ENCODE results near the gene TENM4.

The TENM4 gene

DNA sequence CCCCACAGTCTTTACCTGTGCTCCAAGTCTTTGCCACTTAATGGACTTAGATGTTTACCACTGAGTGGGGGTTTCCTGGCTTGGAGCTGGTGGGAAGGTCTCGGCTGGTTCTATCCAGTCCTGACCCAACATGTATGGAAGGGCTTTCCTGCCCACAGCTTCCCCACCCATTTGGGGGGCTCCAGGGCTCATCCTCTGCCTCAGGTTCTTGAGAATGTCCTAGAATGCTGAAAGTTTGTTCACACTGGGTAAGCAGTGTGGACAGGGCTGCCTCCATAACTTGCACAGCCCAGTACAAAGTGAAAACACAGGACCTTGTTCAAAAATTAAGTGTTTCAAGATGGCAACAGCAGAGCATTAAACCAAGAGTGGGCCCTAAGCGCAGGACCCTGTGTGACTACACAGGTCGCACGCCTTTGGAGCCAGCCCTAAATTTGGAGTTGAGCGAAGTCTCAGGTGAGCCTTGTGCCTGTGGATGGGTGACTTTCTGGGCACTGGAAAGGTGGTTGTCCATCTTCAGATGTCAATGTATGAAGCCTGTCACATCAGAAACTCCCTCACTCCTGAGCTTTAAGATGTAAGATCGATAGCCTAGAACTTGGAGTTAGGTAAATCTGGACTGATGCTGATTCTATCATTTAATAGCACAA is 793.4 kb downstream of the TENM4 start:
- Histone ChIP-seq H3K27ac (no peak overlapping the region), H3K4me3 (no peak overlapping the region), H3K27me3 (peaks cover 0 to 3% of the 10 kb centered on the region in 2 donors), H3K36me3 (no peaks in the 10 kb centered on the region), H3K9me3 (no peaks in the 10 kb centered on the region), H3K4me1 (no peaks in the 10 kb centered on the region)
- TF ChIP-seq, protein P1, sequence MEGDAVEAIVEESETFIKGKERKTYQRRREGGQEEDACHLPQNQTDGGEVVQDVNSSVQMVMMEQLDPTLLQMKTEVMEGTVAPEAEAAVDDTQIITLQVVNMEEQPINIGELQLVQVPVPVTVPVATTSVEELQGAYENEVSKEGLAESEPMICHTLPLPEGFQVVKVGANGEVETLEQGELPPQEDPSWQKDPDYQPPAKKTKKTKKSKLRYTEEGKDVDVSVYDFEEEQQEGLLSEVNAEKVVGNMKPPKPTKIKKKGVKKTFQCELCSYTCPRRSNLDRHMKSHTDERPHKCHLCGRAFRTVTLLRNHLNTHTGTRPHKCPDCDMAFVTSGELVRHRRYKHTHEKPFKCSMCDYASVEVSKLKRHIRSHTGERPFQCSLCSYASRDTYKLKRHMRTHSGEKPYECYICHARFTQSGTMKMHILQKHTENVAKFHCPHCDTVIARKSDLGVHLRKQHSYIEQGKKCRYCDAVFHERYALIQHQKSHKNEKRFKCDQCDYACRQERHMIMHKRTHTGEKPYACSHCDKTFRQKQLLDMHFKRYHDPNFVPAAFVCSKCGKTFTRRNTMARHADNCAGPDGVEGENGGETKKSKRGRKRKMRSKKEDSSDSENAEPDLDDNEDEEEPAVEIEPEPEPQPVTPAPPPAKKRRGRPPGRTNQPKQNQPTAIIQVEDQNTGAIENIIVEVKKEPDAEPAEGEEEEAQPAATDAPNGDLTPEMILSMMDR (IDR thresholded peaks at IDR 0.05), result no peak
- intact Hi-C loops (cut with DNase I; ENCODE audit: low total_unique reads), result no loop called here
- DNase-seq, result no peak

GRCh38 chr11:78646564-78647185 is 794.2 kb downstream of the TENM4 start:
- Histone ChIP-seq H3K36me3 (no peaks in the 10 kb centered on the region), H3K9me3 (no peaks in the 10 kb centered on the region), H3K4me1 (no peaks in the 10 kb centered on the region), H3K4me3 (no peak overlapping the region), H3K27ac (no peak overlapping the region), H3K27me3 (peaks cover 0 to 3% of the 10 kb centered on the region in 2 donors)
- no peak for DNase-seq
- intact Hi-C loops (cut with DNase I; ENCODE audit: low total_unique reads), result no loop called here
- TF ChIP-seq, protein P1 (IDR thresholded peaks at IDR 0.05), result peak; percentile 64 to 71

- intact Hi-C loops (cut with DNase I; ENCODE audit: low total_unique reads), result loop anchor here (2.0 kb wide), 1 partner anchor 69 kb away; no protein-coding TSS in a partner anchor
- TF ChIP-seq, protein P1 (IDR thresholded peaks at IDR 0.05), result peak; percentile 90 to 96
- H3K9me3 ChIP-seq, result no peaks in the 10 kb centered on the region
These were observed 795.3 kb downstream of the TENM4 start for GRCh38 chr11:78645226-78646202.

GRCh38 chr11:78643676-78644056 is 797.2 kb downstream of the TENM4 start:
- no peaks in the 10 kb centered on the region for H3K4me1 ChIP-seq
- H3K27ac ChIP-seq, result no peak overlapping the region
- TF ChIP-seq, protein P1 (IDR thresholded peaks at IDR 0.05), result no peak
- no peaks in the 10 kb centered on the region for H3K36me3 ChIP-seq
- no peak for DNase-seq
- intact Hi-C loops (cut with DNase I; ENCODE audit: low total_unique reads), result loop anchor here (2.0 kb wide), 1 partner anchor 71 kb away; no protein-coding TSS in a partner anchor
- peaks cover 0 to 3% of the 10 kb centered on the region in 2 donors for H3K27me3 ChIP-seq
- no peaks in the 10 kb centered on the region for H3K9me3 ChIP-seq
- H3K4me3 ChIP-seq, result no peak overlapping the region

More at GRCh38 chr11:78645226-78646202, 795.3 kb downstream of the TENM4 start:
- Histone ChIP-seq H3K27me3 (peaks cover 0 to 3% of the 10 kb centered on the region in 2 donors), H3K4me1 (no peaks in the 10 kb centered on the region), H3K27ac (no peak overlapping the region), H3K36me3 (no peaks in the 10 kb centered on the region), H3K4me3 (no peak overlapping the region)
- DNase-seq, result peak; percentile 53 to 78

- no peaks in the 10 kb centered on the region for H3K9me3 ChIP-seq
- TF ChIP-seq, protein P1 (IDR thresholded peaks at IDR 0.05), result no peak
- no peak for DNase-seq
- H3K27me3 ChIP-seq, result peaks cover 0 to 3% of the 10 kb centered on the region in 2 donors
- H3K4me3 ChIP-seq, result no peak overlapping the region
- intact Hi-C loops (cut with DNase I; ENCODE audit: low total_unique reads), result no loop called here
- no peak overlapping the region for H3K27ac ChIP-seq
- no peaks in the 10 kb centered on the region for H3K36me3 ChIP-seq
- no peaks in the 10 kb centered on the region for H3K4me1 ChIP-seq
These were observed 797.7 kb downstream of the TENM4 start for GRCh38 chr11:78642979-78643675.
